Caco-2 (cell line): ENCODE results near the gene BCR. TPM values are rescaled to one million over a fixed set of nuclear protein-coding genes. Genes with fewer than 3 reads are reported as not detected.

Experiments used
- BruUV-seq: library from RNA; stranded (reverse); fragments of 400-500 nt; replicated peaks from 2 replicates; lab custom pipeline; 2021; lab: Mats Ljungman, UMichigan
- CTCF ChIA-PET: fragments of 300-600 bp; sonication (Branson Sonifier 250); formaldehyde crosslinking; loops from one replicate; lab custom pipeline; 2022; ENCODE audit warnings: antibody characterized with exemption; lab: Charles Lee
- POLR2A ChIA-PET: fragments of 300-600 bp; sonication (Branson Sonifier 250); formaldehyde crosslinking; loops from one replicate; lab custom pipeline; 2022; ENCODE audit warnings: antibody characterized with exemption; lab: Charles Lee
- DNase-seq, 2 experiments: peaks; one replicate each; pipeline versions ENCODE4 v3.0.0 to v3.0.0-alpha.2; 2020 to 2022
- H3K27me3 ChIP-seq: replicated peaks from 2 replicates; pipeline ENCODE4 v1.6.0; 2011; ENCODE audit warnings: low read length; ENCODE audit not compliant: control insufficient read depth, insufficient read depth
- H3K36me3 ChIP-seq: 2 replicates; pipeline ENCODE4 v1.5.1; 2011; ENCODE audit warnings: low read length; ENCODE audit not compliant: control insufficient read depth, insufficient read depth
- H3K4me1 ChIP-seq: fragments of 250-450 bp; sonication (Bioruptor Pico); 2 replicates; pipeline ENCODE4 v1.5.1; 2020; ENCODE audit warnings: mild to moderate bottlenecking
- H3K4me3 ChIP-seq: 2 replicates; pipeline ENCODE4 v1.5.1; 2011; ENCODE audit warnings: low read depth, mild to moderate bottlenecking, control low read depth, low read length
- H3K9me3 ChIP-seq: fragments of 250-450 bp; sonication (Bioruptor Pico); 2 replicates; pipeline ENCODE4 v1.5.1; 2020; ENCODE audit warnings: mild to moderate bottlenecking, moderate library complexity
- H3K27ac Mint-ChIP-seq: one replicate; pipeline ENCODE4 v1.8.0; 2022; ENCODE audit warnings: mixed read lengths; ENCODE audit not compliant: unreplicated experiment
- H3K27me3 Mint-ChIP-seq: one replicate; pipeline ENCODE4 v1.8.0; 2022; ENCODE audit warnings: mixed read lengths; ENCODE audit not compliant: insufficient read depth, unreplicated experiment
- H3K36me3 Mint-ChIP-seq: one replicate; pipeline ENCODE4 v1.8.0; 2022; ENCODE audit warnings: mild to moderate bottlenecking, mixed read lengths; ENCODE audit not compliant: insufficient read depth, unreplicated experiment
- H3K4me1 Mint-ChIP-seq: one replicate; pipeline ENCODE4 v1.8.0; 2022; ENCODE audit warnings: low read depth, mixed read lengths; ENCODE audit not compliant: unreplicated experiment
- H3K4me3 Mint-ChIP-seq: one replicate; pipeline ENCODE4 v1.8.0; 2022; ENCODE audit warnings: mild to moderate bottlenecking, moderate library complexity, mixed read lengths; ENCODE audit not compliant: unreplicated experiment
- H3K9me3 Mint-ChIP-seq: one replicate; pipeline ENCODE4 v1.8.0; 2022; ENCODE audit warnings: mixed read lengths; ENCODE audit not compliant: unreplicated experiment
- CTCF ChIP-seq, 2 experiments: fragments of 200-600 bp in 1 of 2; IDR thresholded peaks; 1 replicate in 1 of 2; 2 replicates in 1 of 2; pipeline versions ENCODE4 v1.5.1 to v1.8.0; 2011 to 2022; ENCODE audit warnings: antibody characterized with exemption in 1 of 2, control low read depth in 1 of 2, inconsistent platforms in 1 of 2, low read depth in 1 of 2, low read length in 1 of 2, mild to moderate bottlenecking in 1 of 2, moderate library complexity in 1 of 2; ENCODE audit not compliant: insufficient read depth in 1 of 2, severe bottlenecking in 1 of 2, unreplicated experiment in 1 of 2
- intact Hi-C: fragments of 100-400 bp; cut with micrococcal nuclease; formaldehyde crosslinking; loops from one replicate; pipeline ENCODE4 v1.10.0; 2022; ENCODE audit not compliant: unreplicated experiment
- total RNA-seq: library from RNA; stranded (reverse); gene quantifications from 2 replicates; pipeline ENCODE4 v1.2.3, GENCODE V29; 2022

The BCR gene
- total RNA-seq, 1 experiment from 2014 or later = 87.4 TPM

DNA sequence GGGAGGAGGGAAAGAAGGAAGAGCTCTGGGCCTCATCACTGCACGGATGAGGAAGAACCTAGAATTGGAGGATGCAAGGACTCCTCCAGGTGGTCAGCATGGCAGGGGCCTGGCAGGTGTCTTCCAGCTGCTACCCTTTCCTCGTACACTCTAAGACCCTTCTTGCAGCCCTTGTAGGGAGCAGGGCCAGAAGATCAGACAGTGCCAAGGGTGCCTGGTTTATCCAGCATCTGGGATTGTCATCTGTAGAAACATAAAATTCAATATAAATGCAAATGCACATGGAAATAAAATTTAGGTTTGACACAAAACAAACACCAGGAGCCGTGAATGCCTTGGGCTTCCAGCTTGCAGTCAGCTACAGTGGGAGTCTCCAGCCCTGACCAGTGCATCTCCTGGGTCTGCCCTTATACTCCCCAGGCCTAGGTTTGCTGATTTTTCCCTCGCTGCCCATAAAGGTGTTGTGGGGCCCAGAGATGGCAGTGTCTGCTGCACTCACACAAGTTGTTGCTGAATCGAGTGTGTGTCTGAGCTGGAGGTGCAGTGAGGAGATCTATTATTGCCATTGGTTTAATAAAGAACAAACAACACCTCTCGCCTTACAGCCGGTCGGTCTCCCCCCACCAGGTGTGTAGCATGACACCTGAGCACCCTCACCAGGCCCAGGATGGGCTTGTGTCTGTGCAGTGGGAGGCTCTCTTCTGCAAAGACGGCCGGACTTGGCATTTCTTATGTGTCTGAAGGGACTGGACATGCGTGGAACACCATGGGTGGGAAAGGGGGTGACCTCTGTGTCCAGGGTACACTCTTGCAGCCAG, 87.1 kb downstream of the BCR start:
- BruUV-seq = no TSS peak
- Mint-ChIP-seq H3K4me1 (no peaks in the 10 kb centered on the region), H3K27ac (peak overlapping the region; percentile 30), H3K9me3 (no peaks in the 10 kb centered on the region), H3K36me3 (peaks cover 78% of the 10 kb centered on the region), H3K4me3 (no peak overlapping the region), H3K27me3 (no peaks in the 10 kb centered on the region)
- H3K4me3 ChIP-seq = no peak overlapping the region
- DNase-seq = no peak
- H3K27me3 ChIP-seq = no peaks in the 10 kb centered on the region
- no peak for TF ChIP-seq CTCF (IDR thresholded peaks at IDR 0.05; ENCODE audit: insufficient read depth in 1 of 2, low read depth in 1 of 2, low read length in 1 of 2, severe bottlenecking in 1 of 2, unreplicated experiment in 1 of 2)
- intact Hi-C loops = no loop called here
- no peaks in the 10 kb centered on the region for H3K9me3 ChIP-seq
- POLR2A ChIA-PET = interaction anchor here (0.6 kb wide), 1 partner anchor 106 kb away, joined by 3 read pairs; no protein-coding TSS in a partner anchor
- CTCF ChIA-PET = interaction anchor here (1.0 kb wide), 1 partner anchor 89 kb away, joined by 3 read pairs; no protein-coding TSS in a partner anchor
- H3K36me3 ChIP-seq = 0 out of 2 replicates have a peak, but pooled peaks cover 1% of the 10 kb centered on the region
- H3K4me1 ChIP-seq = no peaks in the 10 kb centered on the region

- Histone ChIP-seq H3K4me3 (no peak overlapping the region), H3K4me1 (no peaks in the 10 kb centered on the region), H3K9me3 (no peaks in the 10 kb centered on the region), H3K36me3 (peaks cover 1% of the 10 kb centered on the region; the same call in 1 of the 2 replicates), H3K27me3 (no peaks in the 10 kb centered on the region)
- POLR2A ChIA-PET = no interaction called here
- Mint-ChIP-seq H3K27ac (peak overlapping the region; percentile 22), H3K9me3 (no peaks in the 10 kb centered on the region), H3K4me3 (no peak overlapping the region), H3K27me3 (no peaks in the 10 kb centered on the region), H3K4me1 (no peaks in the 10 kb centered on the region), H3K36me3 (peaks cover 74% of the 10 kb centered on the region)
- no peak for TF ChIP-seq CTCF (IDR thresholded peaks at IDR 0.05; ENCODE audit: insufficient read depth in 1 of 2, low read depth in 1 of 2, low read length in 1 of 2, severe bottlenecking in 1 of 2, unreplicated experiment in 1 of 2)
- CTCF ChIA-PET = no interaction called here
- no peak for DNase-seq
- intact Hi-C loops = no loop called here
- no TSS peak for BruUV-seq
These were observed 87.9 kb downstream of the BCR start for GRCh38 chr22:23268139-23268712.

DNA sequence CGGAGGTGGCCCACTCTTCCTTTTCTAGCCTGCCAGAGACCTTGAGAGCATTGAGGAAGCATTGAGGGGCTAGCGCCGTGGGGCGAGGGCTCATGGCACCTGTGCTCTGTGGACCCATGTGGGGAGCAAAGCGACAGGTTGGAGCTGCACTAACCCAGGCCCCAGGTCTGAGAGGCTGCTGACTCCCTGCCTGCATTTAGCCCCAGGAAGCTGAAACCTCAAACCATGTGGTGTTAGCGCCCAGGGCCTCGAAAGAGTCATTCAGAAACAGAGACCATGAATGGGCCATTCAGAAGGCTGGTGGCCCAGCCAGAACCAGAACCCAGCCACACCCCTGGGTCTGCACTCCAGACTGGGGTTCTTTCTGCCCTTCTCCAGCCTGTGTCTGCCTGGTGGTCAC, 88.6 kb downstream of the BCR start:
- H3K36me3 Mint-ChIP-seq = peaks cover 74% of the 10 kb centered on the region
- peak overlapping the region; percentile 22 for H3K27ac Mint-ChIP-seq
- peaks cover 1% of the 10 kb centered on the region; the same call in 1 of the 2 replicates for H3K36me3 ChIP-seq
- CTCF ChIA-PET = interaction anchor here (1.6 kb wide), 1 partner anchor 90 kb away, joined by 3 read pairs; no protein-coding TSS in a partner anchor
- H3K9me3 ChIP-seq = no peaks in the 10 kb centered on the region
- no TSS peak for BruUV-seq
- H3K4me3 Mint-ChIP-seq = no peak overlapping the region
- POLR2A ChIA-PET = no interaction called here
- H3K27me3 Mint-ChIP-seq = no peaks in the 10 kb centered on the region
- no peaks in the 10 kb centered on the region for H3K4me1 Mint-ChIP-seq
- intact Hi-C loops = no loop called here
- no peak overlapping the region for H3K4me3 ChIP-seq
- H3K27me3 ChIP-seq = no peaks in the 10 kb centered on the region
- no peak for TF ChIP-seq CTCF (IDR thresholded peaks at IDR 0.05; ENCODE audit: insufficient read depth in 1 of 2, low read depth in 1 of 2, low read length in 1 of 2, severe bottlenecking in 1 of 2, unreplicated experiment in 1 of 2)
- no peak for DNase-seq
- no peaks in the 10 kb centered on the region for H3K9me3 Mint-ChIP-seq
- H3K4me1 ChIP-seq = no peaks in the 10 kb centered on the region
